NT2/D1 (cell line): ENCODE results near the gene MYG1.

Experiments used
- DNase-seq: peaks from one replicate; pipeline ENCODE4 v3.0.0-alpha.2; 2011; ENCODE audit warnings: low read depth, low spot score
- H3K27me3 ChIP-seq: 2 replicates; pipeline ENCODE4 v1.6.0; 2011; ENCODE audit warnings: mild to moderate bottlenecking; ENCODE audit not compliant: insufficient read length, insufficient read depth
- H3K36me3 ChIP-seq: 2 replicates; pipeline ENCODE4 v1.6.1; 2011; ENCODE audit warnings: mild to moderate bottlenecking, low read length, mixed read lengths; ENCODE audit not compliant: insufficient read depth, insufficient read length
- H3K4me1 ChIP-seq: 2 replicates; pipeline ENCODE4 v1.5.1; 2011; ENCODE audit not compliant: insufficient read depth, insufficient read length
- H3K4me3 ChIP-seq: 2 replicates; pipeline ENCODE4 v1.5.1; 2011; ENCODE audit warnings: low read depth; ENCODE audit not compliant: insufficient read length
- H3K9ac ChIP-seq: 2 replicates; pipeline ENCODE4 v1.6.0; 2011; ENCODE audit warnings: low read depth; ENCODE audit not compliant: insufficient read length
- H3K9me3 ChIP-seq: 2 replicates; pipeline ENCODE4 v1.5.1; 2011; ENCODE audit warnings: mild to moderate bottlenecking, low read length; ENCODE audit not compliant: insufficient read depth
- SUZ12 ChIP-seq: IDR thresholded peaks from 2 replicates; pipeline ENCODE4 v1.6.1; 2011; ENCODE audit not compliant: insufficient read length, insufficient read depth; ENCODE audit errors: extremely low read depth
- YY1 ChIP-seq: IDR thresholded peaks from 2 replicates; pipeline ENCODE4 v1.6.1; 2011; ENCODE audit not compliant: insufficient read length, insufficient read depth
- ZNF274 ChIP-seq: IDR thresholded peaks from 2 replicates; pipeline ENCODE4 v1.6.1; 2011; ENCODE audit warnings: mild to moderate bottlenecking, low read depth, low read length

The MYG1 gene

DNA sequence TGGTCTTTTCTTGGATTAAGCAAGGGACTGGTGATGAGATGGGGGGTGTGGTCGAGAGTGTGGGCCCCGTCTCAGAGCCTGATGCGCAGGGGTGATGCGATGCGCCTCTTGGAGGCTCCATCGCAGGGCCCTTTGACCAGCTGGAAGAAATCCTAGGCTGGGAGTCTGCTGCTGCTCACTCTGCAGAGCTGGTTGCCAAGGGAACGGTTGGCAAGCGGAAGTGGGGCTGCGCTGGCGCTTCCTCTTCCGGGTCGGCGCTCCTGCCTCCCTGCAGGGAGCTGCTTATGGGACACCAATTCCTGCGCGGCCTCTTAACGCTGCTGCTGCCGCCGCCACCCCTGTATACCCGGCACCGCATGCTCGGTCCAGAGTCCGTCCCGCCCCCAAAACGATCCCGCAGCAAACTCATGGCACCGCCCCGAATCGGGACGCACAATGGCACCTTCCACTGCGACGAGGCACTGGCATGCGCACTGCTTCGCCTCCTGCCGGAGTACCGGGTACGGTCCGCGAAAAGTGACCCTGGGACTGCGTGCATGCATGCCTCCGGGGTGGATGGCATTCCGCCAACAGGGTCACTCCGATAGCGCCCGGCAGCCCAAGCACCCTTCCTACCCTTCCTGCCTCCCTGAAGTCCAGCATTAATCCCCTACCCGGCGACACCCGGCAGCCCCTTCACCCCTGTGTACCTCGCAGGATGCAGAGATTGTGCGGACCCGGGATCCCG is at the start of gene MYG1:
TSS of gene MYG1 (plus strand) at position 242 of the 727 bp plus-strand sequence. CDS start at position 285, 43 bp downstream.
- Histone ChIP-seq H3K4me1 (peaks cover 10% of the 10 kb centered on the region), H3K36me3 (peaks cover 64% of the 10 kb centered on the region)
- TF ChIP-seq ZNF274, result no peak
- TF ChIP-seq YY1, result no peak
- TF ChIP-seq SUZ12, result no peak

GRCh38 chr12:53251477-53252348 is 47.8 kb upstream of the MYG1 start:
- H3K27me3 ChIP-seq, result no peaks in the 10 kb centered on the region
- H3K4me1 ChIP-seq, result peaks cover 8% of the 10 kb centered on the region
- DNase-seq, result peak; percentile 69
- H3K9ac ChIP-seq, result peak overlapping the region; percentile 92
- H3K9me3 ChIP-seq, result no peaks in the 10 kb centered on the region
- peak overlapping the region; percentile 92 for H3K4me3 ChIP-seq
- peaks cover 22% of the 10 kb centered on the region for H3K36me3 ChIP-seq
- TF ChIP-seq SUZ12 (no peak), YY1 (peak; percentile 62), ZNF274 (no peak)

More for the DNA sequence above, at the start of gene MYG1:
- no peaks in the 10 kb centered on the region for H3K27me3 ChIP-seq
- H3K9ac ChIP-seq, result peak within 1 kb of the TSS; percentile 95
- peak within 1 kb of the TSS; percentile 90 for H3K4me3 ChIP-seq
- peak; percentile 85 for DNase-seq
- no peaks in the 10 kb centered on the region for H3K9me3 ChIP-seq

DNA sequence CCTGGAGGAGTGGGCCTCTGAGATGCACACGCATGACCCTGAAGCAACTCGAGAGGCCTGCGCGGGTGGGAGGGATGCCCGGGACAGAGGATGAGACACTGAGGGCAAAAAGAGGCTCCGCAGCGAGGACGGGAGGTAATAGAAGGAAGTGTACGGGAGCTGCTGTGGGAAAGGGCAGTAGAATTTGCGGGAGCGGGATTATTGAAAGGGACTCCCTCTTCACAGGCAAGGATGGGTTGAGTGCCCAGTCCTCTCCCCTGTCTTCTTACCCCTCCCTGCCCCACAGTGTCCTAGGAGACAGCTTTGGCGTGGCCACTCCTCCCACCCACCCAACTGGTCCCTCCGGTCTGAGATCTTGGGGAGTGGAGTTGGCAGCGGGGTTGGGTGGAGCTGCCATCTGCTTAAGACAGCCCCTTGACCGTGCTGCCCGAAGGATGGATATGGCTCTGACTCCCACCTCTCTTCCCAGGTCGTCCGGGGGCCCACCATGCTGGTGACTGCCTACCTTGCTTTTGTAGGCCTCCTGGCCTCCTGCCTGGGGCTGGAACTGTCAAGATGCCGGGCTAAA is 47.1 kb upstream of the MYG1 start:
- peak overlapping the region; percentile 92 for H3K4me3 ChIP-seq
- DNase-seq, result no peak
- H3K4me1 ChIP-seq, result peaks cover 8% of the 10 kb centered on the region
- no peaks in the 10 kb centered on the region for H3K9me3 ChIP-seq
- H3K9ac ChIP-seq, result peak overlapping the region; percentile 92
- TF ChIP-seq SUZ12 (no peak), ZNF274 (no peak), YY1 (no peak)
- H3K27me3 ChIP-seq, result no peaks in the 10 kb centered on the region
- peaks cover 22% of the 10 kb centered on the region for H3K36me3 ChIP-seq

- no peak overlapping the region for H3K9ac ChIP-seq
- DNase-seq, result no peak
- H3K27me3 ChIP-seq, result no peaks in the 10 kb centered on the region
- no peak overlapping the region for H3K4me3 ChIP-seq
- H3K4me1 ChIP-seq, result peaks cover 8% of the 10 kb centered on the region
- no peaks in the 10 kb centered on the region for H3K9me3 ChIP-seq
- H3K36me3 ChIP-seq, result peaks cover 22% of the 10 kb centered on the region
- TF ChIP-seq SUZ12 (no peak), ZNF274 (no peak), YY1 (no peak)
Measured at GRCh38 chr12:53253298-53253697, 46.2 kb upstream of the MYG1 start.

- Histone ChIP-seq H3K9me3 (no peaks in the 10 kb centered on the region), H3K9ac (no peak overlapping the region), H3K4me3 (no peak overlapping the region), H3K27me3 (no peaks in the 10 kb centered on the region), H3K36me3 (peaks cover 22% of the 10 kb centered on the region), H3K4me1 (peaks cover 8% of the 10 kb centered on the region)
- TF ChIP-seq YY1 (no peak), SUZ12 (no peak), ZNF274 (no peak)
- DNase-seq, result no peak
Measured at GRCh38 chr12:53254816-53255545, 44.5 kb upstream of the MYG1 start.

- Histone ChIP-seq H3K27me3 (no peaks in the 10 kb centered on the region), H3K9me3 (no peaks in the 10 kb centered on the region), H3K9ac (no peak overlapping the region), H3K4me3 (no peak overlapping the region), H3K36me3 (peaks cover 22% of the 10 kb centered on the region), H3K4me1 (peaks cover 5% of the 10 kb centered on the region)
- TF ChIP-seq ZNF274 (no peak), SUZ12 (no peak)
- DNase-seq, result no peak
Measured at GRCh38 chr12:53255996-53256395, 43.5 kb upstream of the MYG1 start.
